Keratinocyte (primary cell): ENCODE data around the gene PSMB5. TPM values are rescaled to one million over a fixed set of nuclear protein-coding genes. Genes with fewer than 3 reads are reported as not detected.

Source experiments
- DNase-seq: peaks from one replicate; pipeline ENCODE4 v3.0.0-alpha.2; 2011; ENCODE audit warnings: low read depth, missing footprints, low spot score
- FAIRE-seq: peaks from 2 replicates; lab custom pipeline; 2011; peaks lifted over from hg19 to GRCh38; lab: Jason Lieb, UNC
- H2AFZ ChIP-seq: 2 replicates; pipeline ENCODE4 v1.6.0; 2012; ENCODE audit warnings: low read length, control low read depth, inconsistent platforms; ENCODE audit not compliant: control insufficient read depth
- H3K27ac ChIP-seq: 2 replicates; pipeline ENCODE4 v1.5.1; 2011; ENCODE audit warnings: low read length; ENCODE audit not compliant: control insufficient read depth, insufficient read depth
- H3K27me3 ChIP-seq: 3 replicates; pipeline ENCODE4 v1.6.0; 2011; ENCODE audit warnings: low read length; ENCODE audit not compliant: control insufficient read depth, insufficient read depth; ENCODE audit errors: extremely low read depth
- H3K36me3 ChIP-seq, 2 experiments: 2 replicates in 1 of 2; 3 replicates in 1 of 2; pipeline ENCODE4 v1.5.1; 2011; ENCODE audit warnings: low read length in 2 of 2, mild to moderate bottlenecking in 1 of 2; ENCODE audit not compliant: control insufficient read depth in 2 of 2, insufficient read depth in 2 of 2; ENCODE audit errors: extremely low read depth in 1 of 2
- H3K4me1 ChIP-seq: 3 replicates; pipeline ENCODE4 v1.5.1; 2011; ENCODE audit warnings: low read length; ENCODE audit not compliant: control insufficient read depth, insufficient read depth; ENCODE audit errors: extremely low read depth
- H3K4me2 ChIP-seq: 3 replicates; pipeline ENCODE4 v1.6.0; 2011; ENCODE audit warnings: low read depth, low read length; ENCODE audit not compliant: control insufficient read depth, insufficient read depth; ENCODE audit errors: extremely low read depth
- H3K4me3 ChIP-seq, 3 experiments: fragments of 200-600 bp in 1 of 3; sonication (generic) in 1 of 3; 2 replicates in 2 of 3; 3 replicates in 1 of 3; pipeline ENCODE4 v1.5.1; 2011 to 2016; ENCODE audit warnings: low read length in 3 of 3, mild to moderate bottlenecking in 3 of 3, control low read depth in 2 of 3, inconsistent platforms in 1 of 3, low read depth in 1 of 3, mixed read lengths in 1 of 3, mixed run types in 1 of 3, moderate library complexity in 1 of 3; ENCODE audit not compliant: control insufficient read depth in 2 of 3, insufficient read depth in 2 of 3; ENCODE audit errors: extremely low read depth in 1 of 3
- H3K79me2 ChIP-seq: 2 replicates; pipeline ENCODE4 v1.6.0; 2012; ENCODE audit warnings: low read length; ENCODE audit not compliant: control insufficient read depth, insufficient read depth
- H3K9ac ChIP-seq: 3 replicates; pipeline ENCODE4 v1.6.0; 2011; ENCODE audit warnings: low read length; ENCODE audit not compliant: control insufficient read depth, insufficient read depth; ENCODE audit errors: extremely low read depth
- H3K9me1 ChIP-seq: 3 replicates; pipeline ENCODE4 v1.6.0; 2011; ENCODE audit warnings: low read length; ENCODE audit not compliant: control insufficient read depth, insufficient read depth; ENCODE audit errors: extremely low read depth
- H3K9me3 ChIP-seq: 2 replicates; pipeline ENCODE4 v1.5.1; 2012; ENCODE audit warnings: low read depth, low read length; ENCODE audit not compliant: control insufficient read depth
- H4K20me1 ChIP-seq: 3 replicates; pipeline ENCODE4 v1.6.0; 2011; ENCODE audit warnings: low read length; ENCODE audit not compliant: control insufficient read depth, insufficient read depth; ENCODE audit errors: extremely low read depth
- CTCF ChIP-seq, 3 experiments: IDR thresholded peaks in 1 of 3; conservative IDR thresholded peaks in 1 of 3; optimal IDR thresholded peaks in 1 of 3; 2 replicates in 2 of 3; 3 replicates in 1 of 3; pipeline versions ENCODE3 to v1.5.1; 2011; ENCODE audit warnings: low read length in 3 of 3, mild to moderate bottlenecking in 3 of 3, moderate library complexity in 2 of 3, control low read depth in 1 of 3, inconsistent platforms in 1 of 3; ENCODE audit not compliant: insufficient read depth in 2 of 3; ENCODE audit errors: extremely low read depth in 1 of 3
- EZH2 ChIP-seq: IDR thresholded peaks from one replicate; pipeline ENCODE4 v1.6.1; 2012; ENCODE audit warnings: inconsistent platforms, mild to moderate bottlenecking, low read length, moderate library complexity
- dilution Hi-C: fragments of 300-500 bp; cut with MboI; formaldehyde crosslinking; loops from one replicate; pipeline ENCODE4 v1.7.0; 2020; ENCODE audit warnings: low sequenced_read_pairs; ENCODE audit not compliant: extremely low pct_ligation_motif_present
- polyA plus RNA-seq, 5 experiments: library from polyadenylated mRNA; depleted of rRNA in 3 of 5; stranded (reverse) in 3 of 5; stranded (forward) in 1 of 5; unstranded in 1 of 5; fragments of >200 nt; gene quantifications; 1 replicate in 1 of 5; 2 replicates in 3 of 5; 3 replicates in 1 of 5; pipeline versions ENCODE4 v1.2.1 to v1.2.3, GENCODE V29; 2011 to 2012; ENCODE audit warnings: missing spikeins in 2 of 5, low read depth in 1 of 5, low replicate concordance in 1 of 5

The PSMB5 gene
- polyA plus RNA-seq, 1 donor (not counting 4 experiments of a cell fraction or from before 2014, with no cell fraction given) = 285 TPM

- H3K79me2 ChIP-seq = peaks cover 5% of the 10 kb centered on the region
- dilution Hi-C loops = no loop called here
Observed at GRCh38 chr14:23058654-23059504, 24.2 kb upstream of the PSMB5 start.

GRCh38 chr14:23057757-23058653 is 23.3 kb upstream of the PSMB5 start:
- TF ChIP-seq CTCF (optimal IDR thresholded peaks at IDR 0.05 in 1 of 3, IDR thresholded peaks at IDR 0.05 in 1 of 3, conservative IDR thresholded peaks at IDR 0.05 in 1 of 3; ENCODE audit: extremely low read depth in 1 of 3, insufficient read depth in 2 of 3, low read length in 3 of 3) (peak; percentile 89 to 97 (median 96)), EZH2 (no peak)
- dilution Hi-C loops = no loop called here
- peak overlapping the region; percentile 36 to 68 (median 64) for H3K4me3 ChIP-seq
- no peaks in the 10 kb centered on the region for H4K20me1 ChIP-seq
- FAIRE-seq (peak; percentile 17), DNase-seq (no peak)
- H3K4me2 ChIP-seq = peak overlapping the region; percentile 89
- peaks cover 5% of the 10 kb centered on the region for H3K79me2 ChIP-seq
- peak overlapping the region; percentile 58 for H3K9ac ChIP-seq
- no peak overlapping the region for H2AFZ ChIP-seq
- H3K27ac ChIP-seq = peak overlapping the region; percentile 31
- H3K9me3 ChIP-seq = no peaks in the 10 kb centered on the region
- H3K9me1 ChIP-seq = no peaks in the 10 kb centered on the region
- peaks cover 25 to 29% of the 10 kb centered on the region in 2 experiments for H3K36me3 ChIP-seq
- H3K27me3 ChIP-seq = no peaks in the 10 kb centered on the region
- H3K4me1 ChIP-seq = peaks cover 30% of the 10 kb centered on the region

More at GRCh38 chr14:23058654-23059504, 24.2 kb upstream of the PSMB5 start:
- Histone ChIP-seq H2AFZ (no peak overlapping the region), H3K4me3 (no peak overlapping the region), H3K9ac (no peak overlapping the region), H3K9me3 (no peaks in the 10 kb centered on the region), H3K9me1 (no peaks in the 10 kb centered on the region), H3K4me1 (peaks cover 30% of the 10 kb centered on the region), H3K27ac (no peak overlapping the region), H3K36me3 (peaks cover 32 to 37% of the 10 kb centered on the region in 2 experiments), H3K27me3 (no peaks in the 10 kb centered on the region), H4K20me1 (no peaks in the 10 kb centered on the region), H3K4me2 (no peak overlapping the region)
- DNase-seq (no peak), FAIRE-seq (no peak)
- TF ChIP-seq CTCF (optimal IDR thresholded peaks at IDR 0.05 in 1 of 3, IDR thresholded peaks at IDR 0.05 in 1 of 3, conservative IDR thresholded peaks at IDR 0.05 in 1 of 3; ENCODE audit: extremely low read depth in 1 of 3, insufficient read depth in 2 of 3, low read length in 3 of 3) (no peak), EZH2 (no peak)
